GM18499 (cell line): ENCODE results near the gene LSMEM2.

Experiments used
- ATAC-seq: cut with Tn5 transposase; IDR thresholded peaks from one replicate; pipeline ENCODE4 v1.9.1; 2021; ENCODE audit warnings: moderate number of reproducible peaks; ENCODE audit not compliant: insufficient read depth, unreplicated experiment

Gene LSMEM2

DNA sequence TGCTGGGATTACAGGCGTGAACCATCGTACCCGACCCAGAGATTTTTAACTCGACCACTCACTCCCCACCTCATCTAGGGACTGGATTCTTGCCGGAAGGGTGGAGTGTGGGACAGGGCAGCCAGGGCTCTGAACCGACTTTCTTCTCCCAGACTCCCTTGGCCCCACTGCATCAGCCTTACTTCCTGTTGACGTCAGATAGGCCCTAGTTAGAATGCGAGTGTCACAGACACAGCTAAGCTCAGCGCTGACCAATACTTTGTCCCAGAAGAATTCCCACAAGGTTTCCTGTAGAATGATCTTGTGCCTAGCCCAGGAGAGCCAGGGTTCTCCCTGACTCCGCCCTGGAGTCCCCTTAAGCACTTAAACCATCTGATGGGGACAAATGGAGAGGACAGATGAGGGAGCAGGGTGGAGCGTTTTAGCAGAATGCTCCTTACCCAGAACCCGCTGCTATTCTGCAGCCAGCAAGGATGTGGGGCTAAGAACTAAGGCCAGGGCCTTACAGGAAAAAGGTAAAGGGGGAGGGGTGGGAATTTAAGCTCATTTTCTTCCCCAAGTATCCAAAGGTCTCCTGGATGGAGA lies 54.9 kb downstream of the LSMEM2 start:
- ATAC-seq = no peak

DNA sequence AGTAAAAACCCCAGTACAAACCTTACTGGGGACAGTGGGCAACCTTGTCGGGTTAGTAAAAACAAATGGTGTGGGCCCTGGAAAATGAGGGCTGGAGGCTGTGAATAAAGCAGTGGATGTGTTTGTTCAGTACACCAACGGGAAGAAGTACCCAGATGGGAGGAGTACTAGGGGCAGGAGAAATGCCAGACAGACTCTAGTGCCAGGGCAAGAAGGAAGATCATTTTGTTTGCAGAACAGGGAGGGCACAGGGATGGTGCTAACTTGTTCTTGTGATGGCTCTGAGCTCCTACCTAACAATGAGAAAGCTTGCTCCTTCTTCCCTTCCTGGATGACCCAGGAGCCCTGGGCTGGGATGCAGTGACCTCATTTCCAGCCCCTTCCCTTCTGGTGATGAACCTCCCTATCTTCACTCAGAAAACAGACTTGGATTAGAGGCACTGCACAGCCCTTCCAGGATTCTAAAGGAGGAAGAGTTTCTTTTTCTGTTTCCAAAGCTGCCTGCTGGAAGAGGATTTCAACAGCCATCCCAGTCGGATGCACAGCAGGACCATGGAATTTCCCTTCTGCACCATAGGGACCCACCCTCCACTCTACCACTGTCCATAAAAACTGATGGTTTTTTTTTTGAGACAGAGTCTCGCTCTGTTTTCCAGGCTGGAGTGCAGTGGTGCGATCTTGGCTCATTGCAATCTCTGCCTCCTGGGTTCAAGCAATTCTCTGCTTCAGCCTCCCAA lies 55.6 kb downstream of the LSMEM2 start:
- ATAC-seq = no peak

GRCh38 chr3:50336452-50337174 lies 57.7 kb downstream of the LSMEM2 start:
- no peak for ATAC-seq

GRCh38 chr3:50337175-50337861 lies 58.4 kb downstream of the LSMEM2 start:
- ATAC-seq = peak; percentile 64
